Sigmoid colon (tissue), 4 donors: ENCODE measurements around the gene TNFRSF13B.
"Not testable (repeated sequence)": the region's sequence is repeated elsewhere in the genome, so short reads cannot be mapped to it uniquely, and the experiment has no call there.

Source experiments
- POLR2AphosphoS5 ChIP-seq, 4 donors: sonication (generic); formaldehyde crosslinking; IDR thresholded peaks; one replicate each; pipeline ENCODE4 v1.6.1; 2017; ENCODE audit warnings: antibody characterized with exemption in 4 of 4
- TF ChIP-seq, protein P1 (sequence below), 4 experiments: fragments of 450-650 bp in 3 of 4; fragments of 200-600 bp in 1 of 4; IDR thresholded peaks; one replicate each; pipeline ENCODE4 v1.5.1; 2016 to 2019; ENCODE audit warnings: antibody characterized with exemption in 4 of 4, mild to moderate bottlenecking in 3 of 4, moderate library complexity in 2 of 4

DNA sequence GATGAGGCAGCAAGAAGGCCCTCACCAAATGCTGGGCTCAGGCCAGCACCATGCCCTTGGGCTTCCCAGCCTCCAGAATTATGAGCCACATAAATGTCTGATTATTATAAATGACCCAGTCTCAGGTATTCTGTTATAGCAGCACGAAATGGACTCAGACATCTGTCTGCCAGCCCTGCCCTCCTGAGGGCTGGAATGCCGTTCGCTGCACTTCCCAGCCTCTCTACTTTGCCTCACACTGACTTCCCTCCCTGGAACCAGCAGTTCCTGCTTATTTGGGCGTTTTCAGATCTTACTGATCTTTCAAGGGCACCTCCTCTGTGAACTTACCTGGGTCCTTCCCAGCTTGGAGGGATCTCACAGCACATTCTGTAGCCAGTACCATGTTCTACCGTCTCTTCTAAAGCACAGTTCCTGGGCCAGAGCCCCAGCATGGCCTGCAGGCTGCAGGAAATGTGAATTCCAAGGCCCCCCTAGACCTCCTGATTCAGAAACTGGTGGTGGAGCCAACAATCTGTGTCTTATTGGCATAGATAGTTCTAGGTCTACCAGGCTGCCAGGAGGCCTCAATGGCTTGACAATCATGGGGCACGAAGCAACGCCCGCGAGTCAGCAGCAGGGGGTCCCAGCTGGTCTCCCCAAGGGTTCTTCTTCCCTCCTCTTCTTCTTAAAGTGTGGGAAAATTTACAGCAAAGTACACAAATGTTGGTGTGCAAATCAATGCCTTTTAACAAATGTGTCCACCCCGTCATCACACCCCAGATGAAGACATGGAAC, 36.9 kb upstream of the TNFRSF13B start:
- not testable (repeated sequence) for TF ChIP-seq POLR2AphosphoS5 (IDR thresholded peaks at IDR 0.05)
- TF ChIP-seq, protein P1, sequence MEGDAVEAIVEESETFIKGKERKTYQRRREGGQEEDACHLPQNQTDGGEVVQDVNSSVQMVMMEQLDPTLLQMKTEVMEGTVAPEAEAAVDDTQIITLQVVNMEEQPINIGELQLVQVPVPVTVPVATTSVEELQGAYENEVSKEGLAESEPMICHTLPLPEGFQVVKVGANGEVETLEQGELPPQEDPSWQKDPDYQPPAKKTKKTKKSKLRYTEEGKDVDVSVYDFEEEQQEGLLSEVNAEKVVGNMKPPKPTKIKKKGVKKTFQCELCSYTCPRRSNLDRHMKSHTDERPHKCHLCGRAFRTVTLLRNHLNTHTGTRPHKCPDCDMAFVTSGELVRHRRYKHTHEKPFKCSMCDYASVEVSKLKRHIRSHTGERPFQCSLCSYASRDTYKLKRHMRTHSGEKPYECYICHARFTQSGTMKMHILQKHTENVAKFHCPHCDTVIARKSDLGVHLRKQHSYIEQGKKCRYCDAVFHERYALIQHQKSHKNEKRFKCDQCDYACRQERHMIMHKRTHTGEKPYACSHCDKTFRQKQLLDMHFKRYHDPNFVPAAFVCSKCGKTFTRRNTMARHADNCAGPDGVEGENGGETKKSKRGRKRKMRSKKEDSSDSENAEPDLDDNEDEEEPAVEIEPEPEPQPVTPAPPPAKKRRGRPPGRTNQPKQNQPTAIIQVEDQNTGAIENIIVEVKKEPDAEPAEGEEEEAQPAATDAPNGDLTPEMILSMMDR (IDR thresholded peaks at IDR 0.05), result not testable (repeated sequence)
